ENCODE data around the gene GRIN2A.

DNA sequence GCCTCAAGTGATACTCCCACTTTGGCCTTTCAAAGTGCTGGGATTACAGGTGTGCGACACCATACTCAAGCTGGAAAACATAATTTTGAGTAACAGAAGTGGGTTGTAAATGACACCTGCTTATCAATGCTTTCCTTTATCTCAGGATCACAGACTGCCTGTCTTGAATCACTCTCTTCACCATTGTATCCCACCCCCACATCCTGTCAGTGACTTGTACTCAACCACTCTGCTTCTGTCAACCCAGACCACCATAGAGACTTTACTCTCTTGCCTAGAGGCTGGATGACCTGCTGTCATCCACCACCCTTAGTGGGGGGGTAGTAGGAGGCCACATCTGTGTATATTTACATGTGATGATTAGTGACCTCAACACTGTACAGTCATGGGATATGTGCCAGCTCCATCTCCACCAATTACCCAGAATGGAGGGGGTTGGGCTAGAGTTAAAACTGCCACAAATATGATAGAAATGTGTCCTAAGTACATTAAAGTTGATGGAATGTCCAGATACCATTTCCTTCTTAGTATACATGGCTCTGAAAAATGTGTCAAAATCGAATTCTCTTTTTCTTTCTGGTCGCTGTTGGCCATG lies 338.7 kb downstream of the GRIN2A start:
- TF ChIP-seq EZH2 (IDR thresholded peaks at IDR 0.05; ENCODE audit: borderline replicate concordance, insufficient read depth, low read depth, low read length, poor library complexity, severe bottlenecking), result no peak
- TF ChIP-seq, protein P1, sequence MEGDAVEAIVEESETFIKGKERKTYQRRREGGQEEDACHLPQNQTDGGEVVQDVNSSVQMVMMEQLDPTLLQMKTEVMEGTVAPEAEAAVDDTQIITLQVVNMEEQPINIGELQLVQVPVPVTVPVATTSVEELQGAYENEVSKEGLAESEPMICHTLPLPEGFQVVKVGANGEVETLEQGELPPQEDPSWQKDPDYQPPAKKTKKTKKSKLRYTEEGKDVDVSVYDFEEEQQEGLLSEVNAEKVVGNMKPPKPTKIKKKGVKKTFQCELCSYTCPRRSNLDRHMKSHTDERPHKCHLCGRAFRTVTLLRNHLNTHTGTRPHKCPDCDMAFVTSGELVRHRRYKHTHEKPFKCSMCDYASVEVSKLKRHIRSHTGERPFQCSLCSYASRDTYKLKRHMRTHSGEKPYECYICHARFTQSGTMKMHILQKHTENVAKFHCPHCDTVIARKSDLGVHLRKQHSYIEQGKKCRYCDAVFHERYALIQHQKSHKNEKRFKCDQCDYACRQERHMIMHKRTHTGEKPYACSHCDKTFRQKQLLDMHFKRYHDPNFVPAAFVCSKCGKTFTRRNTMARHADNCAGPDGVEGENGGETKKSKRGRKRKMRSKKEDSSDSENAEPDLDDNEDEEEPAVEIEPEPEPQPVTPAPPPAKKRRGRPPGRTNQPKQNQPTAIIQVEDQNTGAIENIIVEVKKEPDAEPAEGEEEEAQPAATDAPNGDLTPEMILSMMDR (IDR thresholded peaks at IDR 0.05), result no peak
